GM19099 (cell line): ENCODE data around the gene COL21A1.

Experiments used
- POLR2A ChIP-seq: IDR thresholded peaks from 3 replicates; pipeline ENCODE4 v1.6.1; 2011; ENCODE audit warnings: low read depth; ENCODE audit not compliant: insufficient read length; ENCODE audit errors: extremely low read depth

Gene COL21A1

GRCh38 chr6:56038764-56039163 lies 208.6 kb downstream of the COL21A1 start:
- no peak for TF ChIP-seq POLR2A

GRCh38 chr6:56037601-56038000 lies 209.8 kb downstream of the COL21A1 start:
- no peak for TF ChIP-seq POLR2A

- TF ChIP-seq POLR2A, result no peak
These were observed 210.3 kb downstream of the COL21A1 start for GRCh38 chr6:56036916-56037600.

- no peak for TF ChIP-seq POLR2A
These were observed 214.0 kb downstream of the COL21A1 start for GRCh38 chr6:56033401-56033800.

- no peak for TF ChIP-seq POLR2A
These were observed 214.6 kb downstream of the COL21A1 start for GRCh38 chr6:56032715-56033260.

- TF ChIP-seq POLR2A, result no peak
These were observed 219.5 kb downstream of the COL21A1 start for GRCh38 chr6:56027865-56028264.

GRCh38 chr6:56026455-56027180 lies 220.8 kb downstream of the COL21A1 start:
- TF ChIP-seq POLR2A, result no peak

- TF ChIP-seq POLR2A, result no peak
These were observed 221.6 kb downstream of the COL21A1 start for GRCh38 chr6:56025795-56026194.

GRCh38 chr6:56024931-56025330 lies 222.4 kb downstream of the COL21A1 start:
- TF ChIP-seq POLR2A, result no peak

GRCh38 chr6:56023829-56024228 lies 223.6 kb downstream of the COL21A1 start:
- no peak for TF ChIP-seq POLR2A

GRCh38 chr6:56022678-56023077 lies 224.7 kb downstream of the COL21A1 start:
- TF ChIP-seq POLR2A, result no peak

- TF ChIP-seq POLR2A, result no peak
These were observed 225.4 kb downstream of the COL21A1 start for GRCh38 chr6:56021943-56022342.

GRCh38 chr6:56019973-56020372 lies 227.4 kb downstream of the COL21A1 start:
- TF ChIP-seq POLR2A, result no peak

GRCh38 chr6:56017198-56017597 lies 230.2 kb downstream of the COL21A1 start:
- TF ChIP-seq POLR2A, result no peak

- no peak for TF ChIP-seq POLR2A
These were observed 237.7 kb downstream of the COL21A1 start for GRCh38 chr6:56009636-56010035.
